HG03442 (cell line): ENCODE data around the gene LMBR1.
A peak's percentile ranks its signal among the peaks of the same experiment; 100 is the strongest.
"Not testable (repeated sequence)": the region's sequence is repeated elsewhere in the genome, so short reads cannot be mapped to it uniquely, and the experiment has no call there.

ENCODE experiments used
- ATAC-seq: cut with Tn5 transposase; IDR thresholded peaks from one replicate; pipeline ENCODE4 v1.9.1; 2021; ENCODE audit warnings: mild to moderate bottlenecking, moderate library complexity; ENCODE audit not compliant: unreplicated experiment

Gene LMBR1, protein sequence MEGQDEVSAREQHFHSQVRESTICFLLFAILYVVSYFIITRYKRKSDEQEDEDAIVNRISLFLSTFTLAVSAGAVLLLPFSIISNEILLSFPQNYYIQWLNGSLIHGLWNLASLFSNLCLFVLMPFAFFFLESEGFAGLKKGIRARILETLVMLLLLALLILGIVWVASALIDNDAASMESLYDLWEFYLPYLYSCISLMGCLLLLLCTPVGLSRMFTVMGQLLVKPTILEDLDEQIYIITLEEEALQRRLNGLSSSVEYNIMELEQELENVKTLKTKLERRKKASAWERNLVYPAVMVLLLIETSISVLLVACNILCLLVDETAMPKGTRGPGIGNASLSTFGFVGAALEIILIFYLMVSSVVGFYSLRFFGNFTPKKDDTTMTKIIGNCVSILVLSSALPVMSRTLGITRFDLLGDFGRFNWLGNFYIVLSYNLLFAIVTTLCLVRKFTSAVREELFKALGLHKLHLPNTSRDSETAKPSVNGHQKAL

DNA sequence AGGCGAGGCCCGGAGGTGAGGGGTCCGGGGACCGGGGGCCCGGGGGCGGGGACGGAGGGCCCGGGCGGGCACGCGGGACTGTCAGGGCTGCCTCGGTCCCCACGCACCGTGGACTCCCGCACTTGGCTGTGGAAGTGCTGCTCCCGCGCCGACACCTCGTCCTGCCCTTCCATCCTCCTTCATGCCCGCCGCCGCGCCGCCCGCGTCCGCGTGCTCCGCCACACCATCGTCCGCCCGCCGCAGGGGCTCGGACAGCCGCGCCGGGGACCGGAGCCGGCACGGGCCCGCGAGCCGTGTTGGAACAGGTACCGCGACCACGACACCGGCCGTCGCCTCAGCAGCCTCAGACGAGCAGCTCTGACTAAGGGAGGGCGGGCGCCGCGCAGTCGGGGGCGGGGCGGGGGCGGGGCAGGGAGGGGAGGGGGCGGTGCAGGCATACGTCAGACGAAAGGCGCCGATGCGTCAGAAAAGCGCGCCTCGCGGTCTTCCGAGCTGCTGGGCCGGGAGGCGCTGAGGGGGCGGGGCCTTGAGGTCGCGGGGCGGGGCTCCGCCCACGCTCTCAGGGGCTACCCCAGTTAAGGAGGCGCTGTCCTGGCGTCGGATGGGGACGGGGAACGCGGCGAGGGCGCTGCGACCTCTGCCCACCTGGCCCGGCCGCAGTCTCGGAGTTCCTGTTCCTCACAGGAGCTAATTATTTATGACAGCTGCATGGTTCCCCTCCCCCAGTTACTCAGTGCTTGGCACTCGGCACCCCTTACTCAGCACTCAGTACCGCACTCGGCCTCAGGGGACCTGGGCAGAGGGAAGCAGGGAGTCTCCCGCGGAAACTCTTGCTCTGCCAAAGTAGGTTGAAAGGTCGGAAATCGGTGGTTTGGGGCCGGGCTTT, at the start of gene LMBR1:
TSS of gene LMBR1 (minus strand) at position 363 of the 886 bp plus-strand sequence. CDS start at position 173, 190 bp downstream.
- ATAC-seq, result peak; percentile 71

GRCh38 chr7:156942708-156943090, 49.7 kb upstream of the LMBR1 start:
- ATAC-seq, result no peak

DNA sequence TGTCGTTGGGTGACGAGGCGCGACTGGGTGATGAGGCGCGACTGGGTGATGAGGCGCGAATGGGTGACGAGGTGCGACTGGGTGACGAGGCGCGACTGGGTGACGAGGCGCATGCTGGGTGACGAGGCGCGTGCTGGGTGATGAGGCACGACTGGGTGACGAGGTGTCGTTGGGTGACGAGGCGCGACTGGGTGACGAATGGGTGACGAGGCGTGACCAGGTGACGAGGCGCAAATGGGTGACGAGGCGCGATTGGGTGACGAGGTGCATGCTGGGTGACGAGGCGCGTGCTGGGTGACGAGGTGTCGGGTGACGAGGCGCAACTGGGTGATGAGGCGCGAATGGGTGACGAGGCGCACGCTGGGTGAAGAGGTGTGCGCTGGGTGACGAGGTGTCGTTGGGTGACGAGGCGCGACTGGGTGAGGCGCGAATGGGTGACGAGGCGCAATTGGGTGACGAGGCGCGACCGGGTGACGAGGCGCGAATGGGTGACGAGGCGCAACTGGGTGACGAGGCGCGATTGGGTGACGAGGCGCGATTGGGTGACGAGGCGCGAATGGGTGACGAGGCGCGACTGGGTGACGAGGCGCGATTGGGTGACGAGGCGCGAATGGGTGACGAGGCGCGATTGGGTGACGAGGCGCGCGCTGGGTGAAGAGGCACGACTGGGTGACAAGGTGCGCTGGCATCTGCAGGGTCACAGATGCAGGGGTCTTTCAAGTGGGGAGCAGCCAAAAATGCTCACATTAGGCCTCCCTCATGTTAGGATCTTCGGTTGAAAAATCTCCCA, 48.6 kb upstream of the LMBR1 start:
- ATAC-seq, result no peak

DNA sequence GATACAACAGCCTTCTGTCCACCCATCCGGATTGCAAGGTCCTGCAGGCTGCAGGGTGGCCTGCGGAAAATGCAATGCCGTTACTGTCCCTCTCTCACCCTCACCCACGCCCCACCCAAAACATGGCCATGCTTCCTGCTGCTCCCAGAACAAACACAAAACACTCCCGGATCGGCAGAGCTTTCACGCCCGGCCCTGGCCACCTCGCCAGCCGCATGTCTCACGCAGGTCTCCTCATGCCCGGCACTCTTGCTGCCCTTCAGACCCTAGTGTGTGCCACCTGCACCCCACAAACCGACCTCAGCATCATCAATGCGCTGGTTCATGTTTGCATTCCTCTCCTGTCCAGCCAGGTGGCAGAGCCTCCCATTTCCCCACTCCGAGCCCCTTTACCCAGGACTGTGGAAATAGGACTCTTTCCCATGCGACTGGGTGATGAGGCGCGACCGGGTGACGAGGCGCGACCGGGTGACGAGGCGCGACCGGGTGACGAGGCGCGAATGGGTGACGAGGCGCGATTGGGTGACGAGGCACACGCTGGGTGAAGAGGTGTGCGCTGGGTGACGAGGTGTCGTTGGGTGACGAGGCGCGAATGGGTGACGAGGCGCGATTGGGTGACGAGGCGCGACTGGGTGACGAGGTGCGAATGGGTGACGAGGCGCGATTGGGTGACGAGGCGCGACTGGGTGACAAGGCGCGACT, 47.6 kb upstream of the LMBR1 start:
- no peak for ATAC-seq

DNA sequence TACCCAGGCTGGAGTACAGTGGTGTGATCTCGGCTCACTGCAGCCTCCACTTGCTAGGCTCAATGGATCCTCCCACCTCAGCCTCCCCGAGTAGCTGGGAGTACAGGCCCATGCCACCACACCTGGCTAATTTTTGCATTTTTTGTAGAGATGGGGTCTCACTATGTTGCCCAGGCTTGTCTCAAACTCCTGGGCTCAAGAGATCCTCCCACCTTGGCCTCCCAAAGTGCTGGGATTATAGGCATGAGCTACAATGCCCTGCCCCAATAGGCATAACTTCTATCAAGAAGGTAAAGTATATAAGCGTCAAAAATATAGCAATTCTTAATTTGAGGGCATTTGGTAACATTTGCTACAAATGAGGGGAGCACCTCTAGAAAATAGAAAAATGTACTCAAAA, 43.8 kb upstream of the LMBR1 start:
- ATAC-seq, result not testable (repeated sequence)

GRCh38 chr7:156935250-156935649, 42.3 kb upstream of the LMBR1 start:
- ATAC-seq, result no peak

DNA sequence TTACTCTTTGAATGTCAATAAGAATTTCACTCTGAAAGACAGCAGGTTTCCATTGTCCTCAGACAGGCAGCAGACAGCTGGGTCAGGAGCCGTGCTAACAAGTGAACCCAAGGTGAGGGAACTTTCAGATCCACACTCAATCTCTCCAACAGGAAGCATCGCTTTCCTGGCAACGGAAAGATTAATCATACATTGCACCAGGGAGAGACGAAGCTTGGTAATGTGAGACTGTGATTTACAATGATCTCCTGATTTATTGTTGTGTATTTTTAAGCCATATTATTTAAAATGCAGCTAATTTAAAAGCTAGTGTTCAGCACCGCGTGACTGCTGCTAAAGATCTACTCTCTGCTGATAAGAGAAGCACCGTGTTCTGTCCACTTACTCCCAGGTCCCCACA, 39.0 kb upstream of the LMBR1 start:
- no peak for ATAC-seq

GRCh38 chr7:156929789-156930539, 37.0 kb upstream of the LMBR1 start:
- ATAC-seq, result no peak

GRCh38 chr7:156928406-156928747, 35.4 kb upstream of the LMBR1 start:
- no peak for ATAC-seq

- ATAC-seq, result no peak
These were observed 34.8 kb upstream of the LMBR1 start for GRCh38 chr7:156927571-156928405.

- not testable (repeated sequence) for ATAC-seq
These were observed 32.8 kb upstream of the LMBR1 start for GRCh38 chr7:156925821-156926220.

GRCh38 chr7:156922304-156922703, 29.3 kb upstream of the LMBR1 start:
- not testable (repeated sequence) for ATAC-seq

GRCh38 chr7:156920487-156921373, 27.7 kb upstream of the LMBR1 start:
- ATAC-seq, result not testable (repeated sequence)

DNA sequence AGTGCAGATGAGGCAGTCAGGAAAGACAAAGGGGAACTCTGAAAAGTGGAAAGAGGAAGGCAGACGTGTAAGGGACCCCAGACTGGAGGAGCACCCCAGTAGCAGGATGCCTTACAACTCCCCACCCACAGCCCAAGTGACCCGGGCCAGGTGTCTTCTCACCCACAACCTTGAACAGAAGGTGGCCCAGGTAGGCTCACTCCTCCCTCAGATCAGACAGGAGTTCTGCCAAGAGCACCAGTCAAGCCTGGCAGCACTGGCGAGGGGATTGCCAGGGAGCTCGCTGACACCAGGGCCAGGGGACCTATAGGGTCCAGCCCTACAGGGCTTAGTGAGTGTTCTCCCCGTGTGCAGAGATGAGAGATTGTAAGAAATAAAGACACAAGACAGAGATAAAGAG, 27.1 kb upstream of the LMBR1 start:
- no peak for ATAC-seq

DNA sequence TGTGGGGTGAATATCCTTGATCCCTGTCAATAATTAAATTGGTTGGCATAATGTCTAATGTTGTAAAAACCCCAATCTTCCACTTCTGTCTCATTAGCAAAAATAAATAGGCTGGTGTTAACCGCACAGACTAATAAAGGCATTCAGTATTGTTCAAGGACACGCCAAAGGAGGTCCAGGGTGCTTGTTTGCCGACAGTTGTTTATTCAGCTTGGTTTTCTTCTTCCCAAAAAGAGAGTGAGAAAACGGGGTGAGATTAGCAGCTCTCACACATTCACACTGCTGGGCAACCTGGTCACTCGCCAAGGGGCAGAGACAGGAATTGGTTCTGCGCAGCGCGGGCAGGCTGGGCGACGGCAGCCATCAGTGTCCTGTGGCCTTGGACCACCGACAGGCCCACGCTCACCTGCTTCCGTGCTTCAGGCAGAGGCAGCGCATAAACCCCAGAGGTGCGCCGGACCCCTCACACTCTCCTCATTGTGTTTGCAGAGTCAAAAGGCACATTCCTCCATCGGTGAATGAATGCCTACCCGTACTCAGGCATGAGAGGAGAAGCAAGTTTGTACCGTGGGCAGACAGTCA, 26.2 kb upstream of the LMBR1 start:
- ATAC-seq, result no peak

- peak; percentile 43 for ATAC-seq
These were observed 25.7 kb upstream of the LMBR1 start for GRCh38 chr7:156918635-156919034.

- not testable (repeated sequence) for ATAC-seq
These were observed 16.7 kb upstream of the LMBR1 start for GRCh38 chr7:156909574-156910252.
